GM18519 (cell line): ENCODE results near the gene MYL7.
"Not testable (repeated sequence)": the region's sequence is repeated elsewhere in the genome, so short reads cannot be mapped to it uniquely, and the experiment has no call there.

Source experiments
- ATAC-seq: cut with Tn5 transposase; IDR thresholded peaks from one replicate; pipeline ENCODE4 v1.9.1; 2021; ENCODE audit warnings: mild to moderate bottlenecking, moderate library complexity; ENCODE audit not compliant: unreplicated experiment, low FRiP score

The MYL7 gene

DNA sequence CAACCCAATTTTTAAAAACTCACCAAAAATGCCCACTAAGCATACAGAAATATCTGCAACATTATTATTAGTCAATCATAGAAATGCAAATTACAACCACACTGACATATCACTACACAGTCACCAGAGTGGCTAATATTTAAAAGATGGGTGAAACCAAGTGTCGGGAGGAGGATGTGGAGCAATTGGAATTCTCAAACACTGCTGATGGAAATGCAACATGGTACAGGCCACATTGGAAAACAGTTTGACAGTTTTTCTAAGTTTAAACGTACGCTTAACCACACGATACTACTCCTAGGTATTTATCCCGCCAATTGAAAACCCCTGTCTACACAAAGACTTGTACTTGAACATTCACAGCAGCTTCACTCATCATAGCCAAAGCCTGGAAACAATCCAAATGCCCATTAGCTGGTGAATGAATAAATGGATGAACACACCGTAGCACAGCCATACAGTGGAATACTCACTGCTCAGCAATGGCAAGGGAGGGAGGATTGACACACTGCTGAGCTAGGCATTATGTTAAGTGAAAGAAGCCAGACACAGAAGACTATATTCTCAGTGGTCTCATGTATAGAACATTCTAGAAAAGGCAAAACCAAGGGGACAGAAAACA, 31.8 kb upstream of the MYL7 start:
- no peak for ATAC-seq

DNA sequence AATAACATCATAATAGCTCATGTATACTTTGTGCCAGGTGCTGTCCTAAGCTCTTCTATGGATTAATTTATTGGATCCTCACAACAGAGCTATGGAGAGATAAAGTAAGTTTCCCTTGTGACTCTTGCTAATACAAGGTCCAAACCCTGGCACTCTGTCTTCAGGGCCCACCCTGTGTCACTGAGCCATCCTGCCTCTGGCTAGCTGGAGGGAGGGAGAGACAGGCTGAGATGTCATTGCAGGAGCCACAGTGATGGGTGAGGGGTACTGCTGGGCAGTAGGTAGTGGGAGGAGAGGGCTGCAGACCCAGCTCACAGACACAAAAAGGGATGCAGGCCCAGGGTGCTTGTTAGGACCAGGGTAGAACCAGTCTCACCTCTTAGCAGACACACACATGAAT, 31.2 kb upstream of the MYL7 start:
- ATAC-seq: no peak

DNA sequence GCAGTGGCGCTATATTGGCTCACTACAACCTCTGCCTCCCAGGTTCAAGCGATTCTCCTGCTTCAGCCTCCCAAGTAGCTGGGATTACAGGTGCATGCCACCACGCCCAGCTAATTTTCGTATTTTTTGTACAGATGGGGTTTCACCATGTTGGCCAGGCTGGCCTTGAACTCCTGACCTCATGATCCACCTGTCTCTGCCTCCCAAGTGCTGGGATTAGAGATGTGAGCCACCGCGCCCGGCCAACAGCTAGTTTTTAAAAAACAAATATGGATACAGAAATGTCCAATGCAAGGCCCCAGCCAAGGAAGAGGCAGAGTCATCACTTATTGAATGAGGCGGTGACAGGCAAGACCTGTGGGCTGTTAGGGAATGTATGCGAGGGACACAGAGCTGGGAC, 30.8 kb upstream of the MYL7 start:
- not testable (repeated sequence) for ATAC-seq

DNA sequence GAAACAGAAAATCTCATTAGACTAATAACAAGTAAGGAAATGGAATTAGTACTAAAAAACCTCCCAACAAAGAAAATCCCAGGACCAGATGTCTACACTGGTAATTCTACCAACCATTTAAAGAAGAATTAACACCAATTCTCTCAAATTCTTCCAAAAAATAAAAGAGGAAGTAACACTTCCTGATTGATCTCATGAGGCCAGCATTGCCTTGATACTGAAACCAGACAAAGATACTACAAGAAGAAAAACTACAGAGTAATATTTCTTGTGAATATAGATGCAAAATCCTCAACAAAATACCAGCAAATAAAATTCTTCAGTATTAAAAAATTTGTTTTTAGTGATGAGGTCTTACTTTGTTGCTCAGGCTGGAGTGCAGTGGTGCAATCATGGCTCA, 26.8 kb upstream of the MYL7 start:
- ATAC-seq: no peak

DNA sequence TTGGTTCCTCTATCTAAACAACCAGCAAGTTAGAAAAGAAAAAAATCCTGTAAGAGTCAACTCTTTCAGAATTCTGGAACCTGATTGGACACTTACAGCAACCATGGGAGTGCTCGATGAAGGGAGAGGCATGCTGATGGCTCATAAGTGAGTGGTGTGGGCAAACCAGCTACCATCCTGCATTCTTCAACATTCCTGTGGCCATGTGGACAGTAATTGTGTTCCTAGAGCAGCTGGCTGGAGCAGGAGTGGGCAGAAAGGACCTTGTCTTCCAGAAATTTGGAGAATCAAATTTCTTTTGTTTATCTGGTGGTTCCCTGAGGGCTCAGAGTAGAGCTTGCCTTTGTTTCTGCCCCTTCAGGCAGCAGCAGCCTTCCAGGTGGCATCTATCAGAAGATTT, 22.5 kb upstream of the MYL7 start:
- ATAC-seq: no peak

DNA sequence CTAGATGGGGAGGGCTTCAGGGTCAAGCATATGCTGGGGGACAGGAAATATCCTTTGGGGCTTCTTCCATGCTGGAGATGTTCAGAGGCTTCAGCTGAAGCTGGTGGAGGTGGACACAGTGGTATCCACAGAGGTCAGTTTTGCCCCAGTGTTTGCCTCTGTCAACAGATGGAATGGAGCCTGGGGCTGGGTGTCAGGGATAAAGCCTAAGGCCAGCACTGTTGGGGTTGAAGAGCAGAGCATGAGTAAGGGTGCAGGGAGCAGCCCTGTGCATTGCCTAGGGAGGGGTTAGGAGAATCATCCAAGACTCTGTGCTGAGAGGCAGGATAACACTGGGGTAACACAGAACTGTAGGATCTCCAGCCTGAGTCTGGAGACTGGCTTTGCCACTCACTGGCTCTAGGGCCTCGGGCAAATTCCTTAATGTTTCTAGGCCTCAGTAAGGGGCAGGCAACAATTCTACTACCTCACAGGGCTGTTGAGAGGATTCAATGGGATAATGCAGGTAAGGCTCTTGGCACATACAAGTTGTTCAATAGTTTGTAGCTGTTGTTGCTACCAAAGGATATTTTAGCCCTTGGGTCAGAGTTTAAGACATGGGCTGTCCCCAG, 21.8 kb upstream of the MYL7 start:
- ATAC-seq: no peak

DNA sequence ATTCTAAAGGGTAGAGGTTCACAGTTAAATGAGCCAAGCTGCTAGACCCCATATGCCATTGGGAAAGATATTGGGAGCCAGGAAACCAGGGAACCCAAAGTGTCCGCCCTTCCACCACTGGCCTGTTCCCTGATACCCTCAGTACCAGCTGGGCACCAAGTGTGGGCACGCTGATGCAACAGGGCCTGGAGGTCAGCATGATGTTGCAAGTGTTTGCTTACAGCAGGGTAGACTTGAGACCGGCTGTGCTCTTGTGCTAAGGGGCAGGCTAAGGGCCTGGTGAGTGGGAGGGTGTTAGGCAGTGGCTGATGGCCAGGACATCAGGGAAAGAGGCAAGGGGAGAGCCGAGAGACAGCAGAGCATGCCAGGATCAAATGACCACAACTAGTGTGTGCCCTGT, 21.0 kb upstream of the MYL7 start:
- ATAC-seq: no peak

DNA sequence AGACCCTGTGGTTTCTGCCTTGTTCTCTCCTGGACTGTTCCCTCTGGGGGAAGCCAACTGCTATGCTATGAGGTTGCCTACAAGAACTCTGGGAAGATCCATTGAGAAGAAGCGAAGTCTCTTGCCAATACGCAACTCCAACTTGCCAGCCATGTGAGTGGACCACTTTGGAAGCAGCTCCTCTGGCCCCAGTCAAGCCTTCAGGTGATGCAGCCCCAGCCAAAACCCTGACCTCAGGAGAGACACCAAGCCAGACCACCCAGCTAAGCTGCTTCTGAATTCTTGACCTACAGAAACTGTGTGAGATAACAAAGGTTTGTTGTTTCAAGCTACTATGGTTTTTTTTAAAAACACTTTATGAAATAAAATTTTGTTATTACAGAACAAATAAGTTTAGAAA, 20.2 kb upstream of the MYL7 start:
- no peak for ATAC-seq

DNA sequence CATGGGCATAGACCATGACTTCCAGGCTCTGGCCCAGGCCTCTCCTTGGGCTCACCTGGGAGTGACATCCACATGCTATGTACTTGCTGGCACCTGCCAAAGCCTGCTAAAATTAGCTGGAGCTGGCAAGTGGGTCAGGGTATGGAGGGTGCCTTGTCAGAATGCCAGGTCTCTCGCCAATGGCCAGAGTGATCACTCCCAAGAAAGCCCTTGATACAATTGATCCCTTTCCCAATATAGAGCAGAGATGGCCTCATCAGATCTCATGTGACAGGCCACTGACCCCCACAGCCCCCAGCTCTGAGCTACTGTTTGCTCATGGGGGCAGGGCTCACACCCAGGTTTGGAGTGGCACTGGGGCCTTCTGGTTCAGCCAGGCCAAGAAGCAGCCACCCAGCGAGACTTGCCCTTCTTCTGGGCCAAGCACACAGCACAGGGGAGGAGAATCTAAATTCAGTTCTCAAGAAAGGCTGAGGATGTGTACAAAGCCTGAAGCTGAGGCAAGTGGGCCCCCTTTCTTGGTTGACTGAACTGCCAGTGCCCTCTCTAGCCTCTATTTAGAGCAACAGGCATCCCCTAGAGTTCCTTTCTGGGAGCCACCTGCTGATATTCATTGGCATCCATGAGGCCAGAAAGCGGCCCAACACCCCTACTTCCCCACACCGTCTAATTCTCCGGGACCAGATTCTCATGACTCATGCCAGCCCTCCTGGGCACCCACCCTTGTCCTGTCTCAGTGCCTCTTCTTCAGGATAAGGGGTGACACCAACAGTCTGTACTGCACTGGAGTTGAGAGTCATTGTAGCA, 18.9 kb upstream of the MYL7 start:
- ATAC-seq: no peak

DNA sequence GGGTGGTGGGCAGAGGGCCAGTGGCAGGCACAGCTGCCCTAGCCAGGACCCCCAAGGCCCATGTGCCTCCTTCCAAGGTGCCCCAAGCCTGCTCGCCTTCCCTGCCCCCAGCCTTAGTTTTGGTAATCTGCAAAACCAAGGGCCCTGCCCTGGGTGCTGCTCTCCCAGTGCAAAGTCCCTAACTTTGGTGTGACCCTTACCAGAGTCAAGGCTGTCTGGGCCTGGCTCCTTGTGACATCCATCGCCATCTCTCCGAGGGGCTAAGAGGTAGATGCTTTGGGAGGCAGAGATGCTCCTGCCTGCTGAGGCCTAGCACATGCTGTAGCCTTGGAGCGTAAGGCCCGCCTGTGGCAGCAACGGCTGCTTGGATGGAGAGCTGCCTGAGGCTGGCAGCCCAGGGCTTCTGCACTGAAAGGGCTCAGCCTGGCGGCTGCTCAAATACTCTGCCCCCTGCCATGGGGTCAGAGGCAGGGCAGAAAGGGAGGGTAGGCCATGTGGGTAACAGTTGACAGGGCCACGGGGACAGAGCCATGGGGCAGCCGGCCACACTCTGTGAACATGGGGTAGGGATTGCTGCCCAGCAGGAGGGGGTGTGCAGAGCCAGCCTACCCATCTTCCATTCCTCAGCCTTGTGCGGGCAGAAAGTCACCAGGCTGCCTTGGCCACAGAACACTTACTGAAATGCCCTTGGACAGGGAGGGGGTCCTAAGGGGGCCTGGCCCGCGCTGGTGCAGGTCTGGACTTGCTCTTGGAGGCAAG, 17.9 kb upstream of the MYL7 start:
- no peak for ATAC-seq

DNA sequence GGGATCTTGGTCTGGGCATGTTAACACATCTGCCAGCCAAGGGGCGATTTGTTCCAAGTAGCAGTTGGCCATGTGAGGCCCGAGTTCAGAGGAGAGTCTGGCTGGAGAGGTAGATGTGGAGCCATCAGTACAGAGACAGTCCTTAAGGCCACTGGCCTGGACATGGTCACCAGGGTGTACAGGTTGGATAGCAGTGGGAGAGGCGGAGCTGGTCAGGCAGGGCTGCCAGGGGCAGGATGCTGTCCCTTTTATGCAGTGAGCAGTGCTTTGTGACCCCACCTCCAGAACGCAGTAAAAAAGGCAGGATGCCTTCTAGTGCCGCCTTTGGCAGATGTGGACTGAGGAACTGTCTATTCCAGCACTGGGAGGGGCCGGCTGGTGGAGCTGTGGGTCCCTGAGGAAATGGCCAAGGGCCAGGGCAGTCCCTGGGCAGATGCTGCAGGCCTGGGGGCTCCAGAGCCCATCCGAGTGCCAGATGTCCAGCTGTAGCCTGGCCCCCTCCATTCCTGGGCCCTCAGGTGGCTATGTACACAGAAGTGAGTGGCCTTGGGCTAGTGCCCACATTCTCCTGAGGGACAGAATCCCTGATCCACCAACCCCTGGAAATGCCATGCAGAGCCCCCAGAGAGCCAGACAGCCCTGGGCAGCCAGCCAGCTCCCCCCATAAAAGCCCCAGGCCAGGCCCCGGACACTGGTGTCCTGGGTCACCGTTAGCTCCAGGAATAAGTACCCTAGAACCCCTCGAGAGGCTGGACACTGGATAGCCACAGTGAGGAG, 17.2 kb upstream of the MYL7 start:
- no peak for ATAC-seq

DNA sequence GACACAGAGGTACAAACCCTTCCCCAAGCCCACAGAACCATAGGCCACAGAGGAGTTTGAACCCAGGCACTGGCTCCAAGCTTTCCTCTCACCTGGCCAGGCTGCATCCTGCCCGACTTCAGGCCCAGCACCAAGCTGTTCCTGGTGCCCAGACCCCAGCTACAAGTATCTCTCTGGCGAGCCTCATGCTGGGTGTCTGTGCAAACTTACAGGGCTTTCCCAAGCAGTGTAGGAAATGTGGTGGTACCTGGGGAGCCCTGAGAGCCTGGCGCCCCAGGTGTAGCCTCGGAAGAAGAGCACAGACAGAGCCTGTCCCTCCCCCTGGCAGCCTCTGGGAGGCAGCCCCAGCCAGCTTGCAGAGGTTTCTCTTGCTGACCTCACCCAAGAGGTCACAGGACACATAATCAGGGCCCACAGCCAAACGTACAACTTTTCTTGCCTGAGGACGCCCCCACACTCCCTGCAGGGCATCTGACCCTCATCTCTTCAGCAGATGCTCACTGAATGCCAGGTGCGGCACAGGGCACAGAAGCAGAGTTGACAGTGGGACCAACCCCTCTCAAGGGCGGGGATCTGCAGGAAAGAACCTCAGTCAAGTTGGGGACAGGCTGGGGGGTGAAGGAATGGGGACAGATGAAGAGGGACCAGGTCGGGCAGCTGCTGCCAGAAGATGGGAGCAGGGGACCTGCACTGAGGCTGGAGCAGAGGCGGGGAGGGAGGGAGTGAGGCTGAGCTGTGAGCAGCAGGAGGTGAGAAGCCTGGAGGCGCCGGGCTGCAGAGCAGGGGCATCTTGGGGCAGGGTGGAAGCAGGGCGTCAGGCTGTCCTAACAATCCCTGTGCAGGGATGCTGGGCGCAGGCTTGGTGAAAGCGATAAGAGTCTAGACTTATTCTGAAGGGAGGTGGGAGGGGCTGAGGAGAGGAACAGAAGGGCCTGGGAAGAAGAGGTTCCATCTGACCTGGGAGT, 16.3 kb upstream of the MYL7 start:
- ATAC-seq: no peak

DNA sequence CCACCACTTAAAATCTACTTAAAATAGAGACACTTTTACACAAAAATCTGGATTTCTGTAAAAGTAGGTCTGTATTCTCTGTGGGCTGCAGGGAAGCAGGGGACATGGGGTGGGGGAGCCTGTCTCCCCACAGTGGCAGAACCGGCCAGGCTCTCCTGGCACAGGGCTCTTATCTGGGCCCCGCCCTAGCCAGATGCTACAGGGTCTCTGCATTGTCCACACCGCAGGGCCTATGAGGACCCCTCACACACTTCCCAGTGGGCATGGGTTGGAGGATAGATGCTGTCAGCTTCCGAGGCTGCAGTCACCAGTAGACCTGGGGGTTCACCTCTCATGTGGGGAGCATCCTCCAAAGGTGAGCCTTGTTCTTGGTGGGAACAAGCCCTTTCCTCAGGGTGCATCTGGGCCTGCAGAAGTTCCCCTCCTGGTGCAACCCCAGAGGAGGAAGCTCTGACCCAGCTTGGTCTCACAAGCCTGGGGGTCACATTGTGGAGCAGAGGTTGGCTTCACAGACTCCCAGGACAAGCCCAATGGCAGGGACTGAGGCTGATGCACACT, 15.4 kb upstream of the MYL7 start:
- ATAC-seq: no peak

DNA sequence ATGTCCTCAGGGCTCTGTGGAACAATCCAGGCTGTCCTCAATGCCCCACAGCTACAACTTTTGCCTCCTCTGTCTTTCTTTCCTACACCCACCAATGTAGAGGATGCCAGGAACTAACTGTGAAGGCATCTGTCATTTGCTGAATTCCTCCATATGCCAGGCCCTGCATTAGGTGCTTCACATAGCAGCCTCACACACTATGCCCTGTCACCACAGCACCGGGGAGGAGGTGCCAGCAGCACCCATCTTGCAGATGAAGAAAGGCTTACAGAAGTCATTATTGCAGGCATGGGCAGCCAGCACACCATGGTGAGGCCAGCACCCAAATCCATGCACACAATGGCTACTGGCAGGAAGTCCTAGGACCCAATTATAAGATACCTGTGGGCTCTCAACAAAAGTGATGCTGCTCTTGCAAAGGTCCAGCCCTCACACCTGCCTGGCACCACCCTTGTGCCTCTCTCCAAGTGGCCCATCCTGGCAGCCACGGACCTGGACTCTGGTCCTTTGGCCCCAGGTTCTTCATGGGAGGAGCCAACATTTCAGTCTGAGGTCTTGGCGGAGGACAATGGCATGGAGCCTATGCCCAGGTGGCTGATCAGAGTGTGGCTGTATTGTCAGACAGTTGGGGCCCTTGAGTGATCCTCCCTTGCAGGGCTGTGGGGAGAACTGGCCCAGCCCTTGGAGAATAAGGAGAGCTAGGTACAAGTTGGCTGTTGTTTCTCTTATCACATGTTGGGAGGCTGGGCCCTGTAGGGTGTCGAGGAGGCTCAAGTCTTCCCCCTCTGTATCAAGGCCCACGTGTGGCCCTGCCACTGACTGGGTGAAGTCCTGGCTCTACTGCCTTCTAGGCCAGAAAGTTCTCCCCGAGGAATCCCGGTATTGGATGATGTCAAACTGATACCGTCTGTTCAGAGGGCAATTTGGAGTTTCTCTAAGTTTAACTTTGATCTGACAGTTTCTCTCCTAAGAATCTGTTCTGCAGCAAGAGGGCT, 14.4 kb upstream of the MYL7 start:
- no peak for ATAC-seq

DNA sequence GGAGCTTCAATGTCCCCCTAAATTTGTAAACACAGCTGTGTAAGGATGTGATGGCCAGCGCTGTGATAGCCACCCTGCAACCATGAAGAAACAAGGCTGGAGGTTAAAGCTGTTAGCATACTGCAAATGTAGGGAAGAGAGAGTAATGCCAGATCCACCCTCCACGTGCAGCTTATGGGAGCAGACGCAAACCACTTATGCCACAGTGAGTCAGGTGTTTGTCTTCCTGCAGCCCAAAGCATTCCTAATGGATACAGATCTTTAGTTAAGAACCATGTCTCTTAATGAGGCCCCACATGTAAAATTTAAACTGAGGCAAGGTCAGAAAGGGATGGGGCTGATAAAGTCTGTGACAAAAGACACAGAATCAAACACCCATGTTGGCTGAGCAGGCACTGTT, 13.6 kb upstream of the MYL7 start:
- ATAC-seq: no peak

DNA sequence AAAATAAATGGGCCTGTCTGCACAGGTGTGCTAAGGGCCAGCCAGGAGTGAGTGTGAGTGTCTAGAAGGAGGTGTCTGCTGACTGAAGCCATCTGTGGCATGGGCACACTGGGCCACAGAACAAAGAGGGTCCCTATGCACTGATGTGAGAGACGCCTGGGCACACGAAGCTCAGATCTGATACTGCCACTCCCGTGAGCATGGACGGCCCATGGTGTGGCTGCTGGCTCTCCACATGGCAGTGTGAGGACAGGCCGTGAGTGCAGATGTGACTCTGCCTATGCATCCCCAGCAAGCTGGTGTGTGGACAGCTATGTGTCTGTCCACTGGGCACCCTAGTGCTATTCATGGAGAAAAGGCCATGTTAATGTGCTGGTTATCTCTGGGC, 12.8 kb upstream of the MYL7 start:
- ATAC-seq: no peak

DNA sequence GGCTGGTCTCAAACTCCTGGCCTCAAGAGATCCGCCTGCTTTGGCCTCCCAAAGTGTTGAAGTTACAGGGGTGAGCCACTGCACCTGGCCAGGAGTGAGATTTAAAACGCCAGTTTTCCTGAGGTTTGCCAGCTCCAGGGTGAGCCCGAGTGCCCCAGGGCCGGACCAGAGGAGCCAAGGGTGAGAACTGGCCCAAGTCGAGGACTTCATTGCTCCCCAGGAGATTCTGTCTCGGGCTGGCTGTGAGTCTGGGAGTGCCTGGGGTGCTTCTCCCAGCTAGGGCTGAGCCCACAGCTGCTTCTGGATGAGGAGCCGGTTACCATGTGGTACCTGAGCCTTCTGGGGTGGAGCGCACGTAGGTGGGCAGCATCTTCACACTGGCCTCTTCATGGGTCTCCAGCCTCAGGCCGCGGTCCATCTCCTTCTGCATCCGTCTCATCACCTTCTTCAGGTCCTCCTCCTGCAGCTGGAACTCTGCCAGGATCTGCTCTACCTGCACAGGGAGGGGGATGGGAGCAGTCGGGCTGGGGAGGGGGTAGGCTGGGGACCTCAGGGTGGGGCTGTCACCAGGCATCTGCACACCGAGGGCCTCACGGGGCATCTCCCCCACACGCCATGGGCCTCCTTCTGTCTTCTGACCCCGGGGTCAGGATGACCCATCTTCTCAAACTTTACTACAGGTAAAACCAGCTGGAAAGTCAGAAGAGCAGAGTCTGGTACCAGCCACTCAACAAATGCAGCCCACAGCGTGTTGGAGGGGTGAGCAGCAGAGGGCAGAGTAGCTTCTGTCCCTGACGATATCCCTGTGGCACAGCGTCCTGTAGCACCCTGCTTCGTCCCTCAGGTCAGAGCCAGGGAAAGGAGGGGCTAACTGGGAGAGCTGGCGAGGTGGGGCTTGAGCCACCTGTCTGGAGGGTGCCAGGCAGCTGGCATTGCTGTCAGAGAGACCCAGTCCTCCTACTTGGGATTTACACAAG, 12.1 kb upstream of the MYL7 start:
- ATAC-seq: no peak
